Activated CD8-positive, alpha-beta T cell treated with anti-CD3 and anti-CD28 coated beads, Interleukin-2, amount 10 ng/mL, durations not matched to agents 7 days and 5 days (primary cell): ENCODE data around the gene KIAA1328. TPM values are rescaled to one million over a fixed set of nuclear protein-coding genes. Genes with fewer than 3 reads are reported as not detected.
A peak's percentile ranks its signal among the peaks of the same experiment; 100 is the strongest.

Experiments used
- ATAC-seq: fragments of 150-1000 bp; cut with Tn5 transposase; one replicate; pipeline ENCODE4 v1.10.0; 2021; ENCODE audit warnings: moderate library complexity
- CTCF ChIA-PET: fragments of 350-600 bp; sonication (Branson Sonifier 250); formaldehyde crosslinking; loops from one replicate; lab custom pipeline; 2021; ENCODE audit warnings: antibody characterized with exemption; lab: Charles Lee
- POLR2A ChIA-PET: fragments of 350-600 bp; sonication (Branson Sonifier 250); formaldehyde crosslinking; loops from one replicate; lab custom pipeline; 2021; ENCODE audit warnings: antibody characterized with exemption; lab: Charles Lee
- DNase-seq: peaks from one replicate; pipeline ENCODE4 v3.0.0-alpha.2; 2020
- H3K27ac Mint-ChIP-seq: one replicate; pipeline ENCODE4 v1.8.0; 2021; ENCODE audit warnings: mild to moderate bottlenecking, mixed read lengths
- H3K27me3 Mint-ChIP-seq: one replicate; pipeline ENCODE4 v1.8.0; 2021; ENCODE audit warnings: low read depth, mixed read lengths
- H3K36me3 Mint-ChIP-seq: one replicate; pipeline ENCODE4 v1.8.0; 2021; ENCODE audit warnings: low read depth, mixed read lengths
- H3K4me1 Mint-ChIP-seq: one replicate; pipeline ENCODE4 v1.8.0; 2021; ENCODE audit warnings: low read depth, mixed read lengths
- H3K4me3 Mint-ChIP-seq: one replicate; pipeline ENCODE4 v1.8.0; 2021; ENCODE audit warnings: mild to moderate bottlenecking, mixed read lengths
- H3K9me3 Mint-ChIP-seq: one replicate; pipeline ENCODE4 v1.8.0; 2022; ENCODE audit warnings: mixed read lengths; ENCODE audit not compliant: insufficient read depth
- total RNA-seq, 2 experiments: library from RNA; stranded (reverse); gene quantifications; one replicate each; pipeline ENCODE4 v1.2.3, GENCODE V29; 2021

KIAA1328 gene
- total RNA-seq, 2 experiments from 2014 or later = 8.4 to 8.7 TPM

GRCh38 chr18:37252342-37252741 lies 423.4 kb downstream of the KIAA1328 start:
- H3K9me3 Mint-ChIP-seq = no peaks in the 10 kb centered on the region
- no peak overlapping the region for H3K27ac Mint-ChIP-seq
- H3K36me3 Mint-ChIP-seq = no peaks in the 10 kb centered on the region
- ChIA-PET CTCF (no interaction called here), POLR2A (no interaction called here)
- DNase-seq (no peak), ATAC-seq (no peak)
- H3K27me3 Mint-ChIP-seq = peaks cover 32% of the 10 kb centered on the region
- H3K4me1 Mint-ChIP-seq = peaks cover 2% of the 10 kb centered on the region
- no peak overlapping the region for H3K4me3 Mint-ChIP-seq

GRCh38 chr18:37252854-37253393 lies 424.0 kb downstream of the KIAA1328 start:
- no peaks in the 10 kb centered on the region for H3K9me3 Mint-ChIP-seq
- ChIA-PET CTCF (interaction anchor here (0.6 kb wide), 1 partner anchor 225 kb away, joined by 4 read pairs; no protein-coding TSS in a partner anchor), POLR2A (no interaction called here)
- no peak overlapping the region for H3K4me3 Mint-ChIP-seq
- no peak overlapping the region for H3K27ac Mint-ChIP-seq
- DNase-seq (no peak), ATAC-seq (no peak)
- peaks cover 2% of the 10 kb centered on the region for H3K4me1 Mint-ChIP-seq
- no peaks in the 10 kb centered on the region for H3K36me3 Mint-ChIP-seq
- H3K27me3 Mint-ChIP-seq = peaks cover 32% of the 10 kb centered on the region

DNA sequence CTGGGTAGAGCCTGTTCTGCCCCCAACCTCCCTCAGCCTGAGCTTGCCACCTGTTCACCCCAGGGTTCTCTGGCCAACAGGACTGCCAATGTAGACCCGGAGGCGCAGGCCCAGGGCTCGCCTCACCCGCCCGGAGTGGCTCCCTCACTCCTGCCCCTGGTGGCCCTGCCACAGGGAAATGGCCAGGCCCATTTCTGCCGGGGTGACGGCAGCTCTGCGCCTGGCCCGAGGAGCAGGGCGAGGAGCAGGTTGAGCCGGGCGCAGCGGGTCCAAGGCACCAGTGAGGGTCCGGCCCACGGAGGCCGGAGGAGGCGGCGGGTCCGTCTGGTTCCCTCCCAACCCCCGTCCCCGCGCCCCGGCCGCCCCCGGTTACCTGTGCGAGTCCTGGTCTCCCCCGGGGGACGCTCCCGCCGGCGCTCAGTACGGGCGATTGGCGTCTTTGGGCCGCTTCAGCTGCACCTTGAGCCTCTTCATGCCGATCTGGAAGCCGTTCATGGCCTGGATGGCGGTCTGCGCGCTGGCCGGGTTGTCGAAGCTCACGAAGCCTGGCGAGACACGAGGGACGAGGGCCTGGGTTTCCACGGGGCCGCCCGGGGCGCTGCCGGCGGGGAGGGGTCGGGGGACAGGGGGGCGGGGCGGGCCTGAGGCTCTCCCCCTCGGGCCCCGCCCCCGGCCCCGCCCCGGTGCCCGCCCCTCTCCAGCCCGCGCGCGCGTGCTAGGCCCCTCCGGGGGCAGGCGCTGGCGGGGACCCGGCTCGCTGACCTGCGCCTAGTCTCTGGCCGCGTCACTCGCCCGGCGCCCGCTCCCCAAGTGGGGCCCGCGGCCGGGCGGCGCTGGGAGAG lies 424.7 kb downstream of the KIAA1328 start:
- H3K36me3 Mint-ChIP-seq = no peaks in the 10 kb centered on the region
- H3K4me1 Mint-ChIP-seq = peaks cover 2% of the 10 kb centered on the region
- no peak for DNase-seq
- no peak overlapping the region for H3K4me3 Mint-ChIP-seq
- peaks cover 36% of the 10 kb centered on the region for H3K27me3 Mint-ChIP-seq
- CTCF ChIA-PET = interaction anchor here (0.6 kb wide), 1 partner anchor 226 kb away, joined by 4 read pairs; no protein-coding TSS in a partner anchor
- H3K27ac Mint-ChIP-seq = no peak overlapping the region
- ATAC-seq = peak; percentile 47
- no peaks in the 10 kb centered on the region for H3K9me3 Mint-ChIP-seq
- POLR2A ChIA-PET = no interaction called here

DNA sequence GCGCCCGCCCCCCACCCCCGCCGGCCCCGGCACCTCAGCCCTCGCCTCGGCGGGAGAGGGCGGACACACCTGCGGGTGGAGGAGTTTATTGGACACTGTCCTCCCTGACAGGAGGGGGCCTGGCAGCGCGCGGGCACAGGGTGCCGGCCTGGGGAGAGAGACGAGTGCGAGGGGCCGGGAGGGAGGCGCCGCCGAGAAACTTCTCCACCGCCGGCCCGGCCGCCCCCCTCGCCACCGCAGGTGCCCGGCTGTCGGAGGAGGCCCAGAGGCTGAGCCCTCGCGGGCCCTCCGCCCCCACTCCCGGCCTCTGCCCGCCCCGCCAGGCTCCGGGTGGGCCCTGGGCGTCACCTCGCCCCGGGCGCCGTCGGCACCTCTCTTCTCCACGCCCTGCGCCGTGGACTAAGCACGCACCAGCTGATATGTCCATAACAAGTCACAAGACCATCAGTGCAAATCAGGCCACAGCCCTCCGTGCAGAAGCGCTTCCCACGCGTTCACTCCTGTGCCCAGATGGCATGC lies 425.4 kb downstream of the KIAA1328 start:
- no peak for DNase-seq
- ChIA-PET CTCF (no interaction called here), POLR2A (no interaction called here)
- Mint-ChIP-seq H3K36me3 (no peaks in the 10 kb centered on the region), H3K9me3 (no peaks in the 10 kb centered on the region), H3K4me1 (peaks cover 2% of the 10 kb centered on the region), H3K27ac (no peak overlapping the region), H3K27me3 (peaks cover 36% of the 10 kb centered on the region), H3K4me3 (no peak overlapping the region)
- peak; percentile 11 for ATAC-seq

- Mint-ChIP-seq H3K9me3 (no peaks in the 10 kb centered on the region), H3K27me3 (peaks cover 36% of the 10 kb centered on the region), H3K27ac (no peak overlapping the region), H3K36me3 (no peaks in the 10 kb centered on the region), H3K4me3 (no peak overlapping the region), H3K4me1 (peaks cover 2% of the 10 kb centered on the region)
- DNase-seq (no peak), ATAC-seq (no peak)
- POLR2A ChIA-PET = no interaction called here
- CTCF ChIA-PET = no interaction called here
These were observed 426.0 kb downstream of the KIAA1328 start for GRCh38 chr18:37254973-37255372.

GRCh38 chr18:37258131-37258530 lies 429.2 kb downstream of the KIAA1328 start:
- H3K9me3 Mint-ChIP-seq = no peaks in the 10 kb centered on the region
- POLR2A ChIA-PET = no interaction called here
- H3K4me1 Mint-ChIP-seq = peaks cover 2% of the 10 kb centered on the region
- no peak overlapping the region for H3K27ac Mint-ChIP-seq
- no peak overlapping the region for H3K4me3 Mint-ChIP-seq
- DNase-seq (no peak), ATAC-seq (no peak)
- CTCF ChIA-PET = no interaction called here
- H3K27me3 Mint-ChIP-seq = peaks cover 22% of the 10 kb centered on the region
- no peaks in the 10 kb centered on the region for H3K36me3 Mint-ChIP-seq

DNA sequence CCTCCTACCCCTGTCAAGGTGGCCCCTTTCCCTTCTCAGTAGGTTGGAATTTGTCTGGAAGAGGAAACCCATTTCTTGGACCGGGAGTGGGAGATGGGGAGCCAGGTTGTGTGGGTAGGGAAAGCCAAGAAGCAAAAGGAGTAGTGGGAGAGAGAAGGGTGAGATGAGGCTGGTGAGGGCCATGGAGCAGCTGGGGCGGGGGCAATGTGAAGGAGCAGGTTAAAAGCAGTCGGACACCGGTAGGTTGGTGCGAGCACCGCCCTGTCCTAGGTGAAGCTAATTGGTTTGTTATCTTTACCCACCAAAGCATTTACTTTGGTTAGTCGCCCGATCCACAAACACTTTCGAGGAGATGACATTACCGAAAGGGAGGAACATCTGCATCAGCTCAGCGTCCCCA lies 429.9 kb downstream of the KIAA1328 start:
- no peak for DNase-seq
- Mint-ChIP-seq H3K27me3 (peaks cover 22% of the 10 kb centered on the region), H3K27ac (no peak overlapping the region), H3K4me1 (peaks cover 2% of the 10 kb centered on the region), H3K36me3 (no peaks in the 10 kb centered on the region), H3K9me3 (no peaks in the 10 kb centered on the region), H3K4me3 (no peak overlapping the region)
- CTCF ChIA-PET = no interaction called here
- no peak for ATAC-seq
- POLR2A ChIA-PET = no interaction called here

- H3K9me3 Mint-ChIP-seq = no peaks in the 10 kb centered on the region
- POLR2A ChIA-PET = no interaction called here
- ATAC-seq = no peak
- H3K4me1 Mint-ChIP-seq = no peaks in the 10 kb centered on the region
- no peaks in the 10 kb centered on the region for H3K36me3 Mint-ChIP-seq
- no peak overlapping the region for H3K4me3 Mint-ChIP-seq
- CTCF ChIA-PET = no interaction called here
- no peak for DNase-seq
- no peak overlapping the region for H3K27ac Mint-ChIP-seq
- peaks cover 19% of the 10 kb centered on the region for H3K27me3 Mint-ChIP-seq
These were observed 430.8 kb downstream of the KIAA1328 start for GRCh38 chr18:37259711-37260110.

- ATAC-seq = no peak
- DNase-seq = no peak
- no peak overlapping the region for H3K4me3 Mint-ChIP-seq
- H3K27ac Mint-ChIP-seq = no peak overlapping the region
- H3K36me3 Mint-ChIP-seq = no peaks in the 10 kb centered on the region
- no peaks in the 10 kb centered on the region for H3K4me1 Mint-ChIP-seq
- no peaks in the 10 kb centered on the region for H3K9me3 Mint-ChIP-seq
- H3K27me3 Mint-ChIP-seq = peaks cover 11% of the 10 kb centered on the region
- ChIA-PET POLR2A (no interaction called here), CTCF (no interaction called here)
These were observed 431.6 kb downstream of the KIAA1328 start for GRCh38 chr18:37260367-37261093.

GRCh38 chr18:37261246-37261840 lies 432.4 kb downstream of the KIAA1328 start:
- ATAC-seq (no peak), DNase-seq (no peak)
- H3K27ac Mint-ChIP-seq = no peak overlapping the region
- ChIA-PET CTCF (no interaction called here), POLR2A (no interaction called here)
- H3K4me3 Mint-ChIP-seq = no peak overlapping the region
- no peaks in the 10 kb centered on the region for H3K36me3 Mint-ChIP-seq
- no peaks in the 10 kb centered on the region for H3K9me3 Mint-ChIP-seq
- H3K27me3 Mint-ChIP-seq = peaks cover 4% of the 10 kb centered on the region
- no peaks in the 10 kb centered on the region for H3K4me1 Mint-ChIP-seq

- CTCF ChIA-PET = no interaction called here
- peaks cover 4% of the 10 kb centered on the region for H3K27me3 Mint-ChIP-seq
- H3K4me1 Mint-ChIP-seq = no peaks in the 10 kb centered on the region
- no peak overlapping the region for H3K27ac Mint-ChIP-seq
- no peak overlapping the region for H3K4me3 Mint-ChIP-seq
- H3K36me3 Mint-ChIP-seq = no peaks in the 10 kb centered on the region
- no peak for ATAC-seq
- POLR2A ChIA-PET = no interaction called here
- no peaks in the 10 kb centered on the region for H3K9me3 Mint-ChIP-seq
- DNase-seq = no peak
These were observed 433.1 kb downstream of the KIAA1328 start for GRCh38 chr18:37261988-37262387.
